IMR-90 (cell line): ENCODE measurements around the gene NCOA7.

Experiments used
- CHD1 ChIP-seq: IDR thresholded peaks from 2 replicates; pipeline ENCODE4 v1.6.1; 2012; ENCODE audit warnings: low read depth, low read length, improper control_type of control experiment
- MXI1 ChIP-seq: IDR thresholded peaks from 2 replicates; pipeline ENCODE4 v1.6.1; 2012; ENCODE audit warnings: low read depth, mild to moderate bottlenecking, low read length, moderate library complexity, borderline replicate concordance
- NFE2L2 ChIP-seq: fragments of 150-350 bp; IDR thresholded peaks from 2 replicates; pipeline ENCODE4 v1.6.1; 2016; ENCODE audit warnings: low read depth, mild to moderate bottlenecking, low read length
- POLR2A ChIP-seq: IDR thresholded peaks from 2 replicates; pipeline ENCODE4 v1.6.1; 2012; ENCODE audit warnings: mild to moderate bottlenecking, low read depth, low read length
- RCOR1 ChIP-seq: IDR thresholded peaks from 2 replicates; pipeline ENCODE4 v1.6.1; 2012; ENCODE audit warnings: mild to moderate bottlenecking, low read length, improper control_type of control experiment; ENCODE audit not compliant: insufficient replicate concordance
- TF ChIP-seq, protein P1 (sequence below): conservative IDR thresholded peaks from 2 replicates; pipeline ENCODE4 v1.5.1; 2012; ENCODE audit warnings: mild to moderate bottlenecking, low read depth, low read length, improper control_type of control experiment

DNA sequence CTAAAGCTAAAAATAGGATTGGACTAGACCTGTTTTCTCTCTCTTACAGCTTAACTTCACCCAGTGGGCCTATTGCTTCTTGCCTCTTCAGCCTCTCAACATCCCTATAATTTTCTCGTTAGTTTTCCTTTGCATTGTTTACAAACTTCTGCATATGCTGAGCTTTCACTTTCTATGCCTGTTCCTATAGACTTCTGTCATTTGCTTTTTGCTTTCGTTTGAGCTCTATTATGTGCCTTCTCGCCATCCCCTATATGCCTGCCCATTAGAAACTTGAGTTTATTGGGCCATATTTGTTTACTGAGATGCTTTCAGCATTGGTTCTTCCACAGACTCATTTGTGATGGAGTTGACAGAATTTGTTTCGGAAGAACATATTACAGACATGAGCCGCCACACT lies 40.9 kb downstream of the NCOA7 start:
- TF ChIP-seq RCOR1, result no peak
- TF ChIP-seq CHD1, result no peak
- TF ChIP-seq, protein P1, sequence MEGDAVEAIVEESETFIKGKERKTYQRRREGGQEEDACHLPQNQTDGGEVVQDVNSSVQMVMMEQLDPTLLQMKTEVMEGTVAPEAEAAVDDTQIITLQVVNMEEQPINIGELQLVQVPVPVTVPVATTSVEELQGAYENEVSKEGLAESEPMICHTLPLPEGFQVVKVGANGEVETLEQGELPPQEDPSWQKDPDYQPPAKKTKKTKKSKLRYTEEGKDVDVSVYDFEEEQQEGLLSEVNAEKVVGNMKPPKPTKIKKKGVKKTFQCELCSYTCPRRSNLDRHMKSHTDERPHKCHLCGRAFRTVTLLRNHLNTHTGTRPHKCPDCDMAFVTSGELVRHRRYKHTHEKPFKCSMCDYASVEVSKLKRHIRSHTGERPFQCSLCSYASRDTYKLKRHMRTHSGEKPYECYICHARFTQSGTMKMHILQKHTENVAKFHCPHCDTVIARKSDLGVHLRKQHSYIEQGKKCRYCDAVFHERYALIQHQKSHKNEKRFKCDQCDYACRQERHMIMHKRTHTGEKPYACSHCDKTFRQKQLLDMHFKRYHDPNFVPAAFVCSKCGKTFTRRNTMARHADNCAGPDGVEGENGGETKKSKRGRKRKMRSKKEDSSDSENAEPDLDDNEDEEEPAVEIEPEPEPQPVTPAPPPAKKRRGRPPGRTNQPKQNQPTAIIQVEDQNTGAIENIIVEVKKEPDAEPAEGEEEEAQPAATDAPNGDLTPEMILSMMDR, result no peak
- TF ChIP-seq NFE2L2, result no peak
- no peak for TF ChIP-seq MXI1
- no peak for TF ChIP-seq POLR2A
